ENCODE measurements around the gene EVPLL.
"Not testable (repeated sequence)": the region's sequence is repeated elsewhere in the genome, so short reads cannot be mapped to it uniquely, and the experiment has no call there.

Gene EVPLL

GRCh38 chr17:18379246-18380146, 1.9 kb downstream of the EVPLL start:
- no peak for TF ChIP-seq CTCF (IDR thresholded peaks at IDR 0.05; ENCODE audit: insufficient read depth, missing control alignments)
- DNase-seq (ENCODE audit: insufficient read length, low spot score) = no peak
- no peak for FAIRE-seq

- TF ChIP-seq CTCF (IDR thresholded peaks at IDR 0.05; ENCODE audit: insufficient read depth, missing control alignments) = no peak
- DNase-seq (ENCODE audit: insufficient read length, low spot score) = no peak
- FAIRE-seq = no peak
These were observed 3.0 kb downstream of the EVPLL start for GRCh38 chr17:18380471-18381157.

- no peak for TF ChIP-seq CTCF (IDR thresholded peaks at IDR 0.05; ENCODE audit: insufficient read depth, missing control alignments)
- DNase-seq (ENCODE audit: insufficient read length, low spot score) (no peak), FAIRE-seq (no peak)
These were observed 3.8 kb downstream of the EVPLL start for GRCh38 chr17:18381158-18381952.

- no peak for TF ChIP-seq CTCF (IDR thresholded peaks at IDR 0.05; ENCODE audit: insufficient read depth, missing control alignments)
- FAIRE-seq = no peak
- DNase-seq (ENCODE audit: insufficient read length, low spot score) = no peak
These were observed 4.3 kb downstream of the EVPLL start for GRCh38 chr17:18381953-18382245.

- TF ChIP-seq CTCF (IDR thresholded peaks at IDR 0.05; ENCODE audit: insufficient read depth, missing control alignments) = no peak
- no peak for DNase-seq (ENCODE audit: insufficient read length, low spot score)
- FAIRE-seq = no peak
These were observed 5.0 kb downstream of the EVPLL start for GRCh38 chr17:18382441-18383078.

GRCh38 chr17:18383079-18383481, 5.5 kb downstream of the EVPLL start:
- not testable (repeated sequence) for FAIRE-seq; DNase-seq (ENCODE audit: insufficient read length, low spot score)

- not testable (repeated sequence) for FAIRE-seq; DNase-seq (ENCODE audit: insufficient read length, low spot score)
These were observed 6.7 kb downstream of the EVPLL start for GRCh38 chr17:18384271-18384670.

- DNase-seq (ENCODE audit: insufficient read length, low spot score); FAIRE-seq: not testable (repeated sequence)
These were observed 10.0 kb downstream of the EVPLL start for GRCh38 chr17:18387583-18387982.

- DNase-seq (ENCODE audit: insufficient read length, low spot score); FAIRE-seq: not testable (repeated sequence)
These were observed 10.7 kb downstream of the EVPLL start for GRCh38 chr17:18388266-18388665.

- DNase-seq (ENCODE audit: insufficient read length, low spot score); FAIRE-seq: not testable (repeated sequence)
These were observed 11.2 kb downstream of the EVPLL start for GRCh38 chr17:18388728-18389127.

- not testable (repeated sequence) for FAIRE-seq; DNase-seq (ENCODE audit: insufficient read length, low spot score)
These were observed 24.5 kb downstream of the EVPLL start for GRCh38 chr17:18401872-18402590.

- not testable (repeated sequence) for DNase-seq (ENCODE audit: insufficient read length, low spot score); FAIRE-seq
These were observed 25.6 kb downstream of the EVPLL start for GRCh38 chr17:18403166-18403565.

Measured in D721Med (cell line).